Liver (tissue), 9 donors: ENCODE measurements around the gene DNAJC5. TPM values are rescaled to one million over a fixed set of nuclear protein-coding genes. Genes with fewer than 3 reads are reported as not detected.
A peak's percentile ranks its signal among the peaks of the same experiment; 100 is the strongest.
"Not testable (repeated sequence)": the region's sequence is repeated elsewhere in the genome, so short reads cannot be mapped to it uniquely, and the experiment has no call there.

Experiments used
- DNase-seq: peaks from one replicate; pipeline ENCODE4 v3.0.0-alpha.2; 2017; ENCODE audit warnings: low spot score
- H3K27ac ChIP-seq, 2 donors: one replicate each; pipeline ENCODE4 v1.7.0; 2013; ENCODE audit warnings: inconsistent platforms in 2 of 2, low read length in 2 of 2, control low read depth in 1 of 2, low read depth in 1 of 2, mild to moderate bottlenecking in 1 of 2
- H3K27me3 ChIP-seq, 4 donors: one replicate each; pipeline versions ENCODE4 v1.6.1 to v1.7.0; 2013; ENCODE audit warnings: low read length in 3 of 4, inconsistent platforms in 1 of 4, mild to moderate bottlenecking in 1 of 4, moderate library complexity in 1 of 4; ENCODE audit not compliant: control insufficient read depth in 4 of 4, insufficient read depth in 4 of 4
- H3K36me3 ChIP-seq, 4 donors: one replicate each; pipeline versions ENCODE4 v1.6.1 to v1.7.0; 2013; ENCODE audit warnings: low read length in 3 of 4, mild to moderate bottlenecking in 3 of 4, low read depth in 1 of 4, moderate library complexity in 1 of 4; ENCODE audit not compliant: control insufficient read depth in 4 of 4, insufficient read depth in 3 of 4
- H3K4me1 ChIP-seq, 4 donors: one replicate each; pipeline versions ENCODE4 v1.6.1 to v1.7.0; 2013; ENCODE audit warnings: low read length in 3 of 4, mild to moderate bottlenecking in 3 of 4, moderate library complexity in 1 of 4; ENCODE audit not compliant: control insufficient read depth in 4 of 4, insufficient read depth in 4 of 4
- H3K4me3 ChIP-seq, 3 donors: one replicate each; pipeline versions ENCODE4 v1.6.1 to v1.7.0; 2013; ENCODE audit warnings: low read length in 3 of 3, control low read depth in 1 of 3, low read depth in 1 of 3, mild to moderate bottlenecking in 1 of 3
- H3K9ac ChIP-seq, 2 donors: one replicate each; pipeline ENCODE4 v1.7.0; 2013; ENCODE audit warnings: low read length in 2 of 2, mild to moderate bottlenecking in 2 of 2, moderate library complexity in 2 of 2, control low read depth in 1 of 2, low read depth in 1 of 2
- H3K9me3 ChIP-seq, 4 donors: one replicate each; pipeline versions ENCODE4 v1.6.1 to v1.7.0; 2013; ENCODE audit warnings: low read length in 3 of 4; ENCODE audit not compliant: control insufficient read depth in 4 of 4
- ATF3 ChIP-seq: IDR thresholded peaks from 2 replicates; pipeline ENCODE4 v1.6.1; 2016; ENCODE audit warnings: antibody characterized with exemption
- CTCF ChIP-seq: fragments of 150-350 bp; IDR thresholded peaks from 2 replicates; pipeline ENCODE4 v1.5.1; 2017; ENCODE audit warnings: improper control_type of control experiment, low read depth, low read length; ENCODE audit not compliant: missing input control
- EGR1 ChIP-seq, 2 donors: IDR thresholded peaks; 2 replicates each; pipeline ENCODE4 v1.6.1; 2016 to 2018; ENCODE audit warnings: antibody characterized with exemption in 2 of 2, low read depth in 2 of 2
- FOXA1 ChIP-seq: IDR thresholded peaks from 2 replicates; pipeline ENCODE4 v1.6.1; 2016; ENCODE audit warnings: antibody characterized with exemption
- FOXA2 ChIP-seq: IDR thresholded peaks from 2 replicates; pipeline ENCODE4 v1.6.1; 2016; ENCODE audit warnings: antibody characterized with exemption
- GABPA ChIP-seq, 2 donors: IDR thresholded peaks in 1 of 2; conservative IDR thresholded peaks in 1 of 2; 2 replicates each; pipeline ENCODE4 v1.6.1; 2016; ENCODE audit warnings: antibody characterized with exemption in 2 of 2, mild to moderate bottlenecking in 1 of 2, moderate library complexity in 1 of 2
- HNF4A ChIP-seq, 2 donors: conservative IDR thresholded peaks; 2 replicates each; pipeline ENCODE4 v1.6.1; 2016; ENCODE audit warnings: antibody characterized with exemption in 2 of 2, mild to moderate bottlenecking in 2 of 2
- HNF4G ChIP-seq: IDR thresholded peaks from 2 replicates; pipeline ENCODE4 v1.6.1; 2016; ENCODE audit warnings: antibody characterized with exemption
- NR2F2 ChIP-seq: IDR thresholded peaks from 2 replicates; pipeline ENCODE4 v1.6.1; 2016; ENCODE audit warnings: antibody characterized with exemption
- RAD21 ChIP-seq, 2 donors: IDR thresholded peaks; 2 replicates each; pipeline ENCODE4 v1.6.1; 2016; ENCODE audit warnings: antibody characterized with exemption in 2 of 2, mild to moderate bottlenecking in 2 of 2
- RXRA ChIP-seq, 2 donors: IDR thresholded peaks; 2 replicates each; pipeline ENCODE4 v1.6.1; 2017 to 2018; ENCODE audit warnings: antibody characterized with exemption in 2 of 2, mild to moderate bottlenecking in 1 of 2
- SP1 ChIP-seq: IDR thresholded peaks from 2 replicates; pipeline ENCODE4 v1.6.1; 2018; ENCODE audit warnings: antibody characterized with exemption, mild to moderate bottlenecking
- TAF1 ChIP-seq: conservative IDR thresholded peaks from 2 replicates; pipeline ENCODE4 v1.6.1; 2016; ENCODE audit warnings: antibody characterized with exemption, mild to moderate bottlenecking
- YY1 ChIP-seq: IDR thresholded peaks from 2 replicates; pipeline ENCODE4 v1.6.1; 2016; ENCODE audit warnings: antibody characterized with exemption, mild to moderate bottlenecking
- WGBS: extraction: QIAGEN DNeasy Blood & Tissue Kit; methylation state at CpG from one replicate; pipeline ENCODE4 v1.1.7; 2013; 5-methylcytosine and 5-hydroxymethylcytosine counted together
- polyA plus RNA-seq, 2 donors: library from polyadenylated mRNA; stranded (reverse) in 1 of 2; unstranded in 1 of 2; fragments of 200-250 nt in 1 of 2; fragments of >200 nt in 1 of 2; fragmentation: Nextera tagmentation in 1 of 2; extraction: Ambion mirVana in 1 of 2; gene quantifications; one replicate each; pipeline versions ENCODE4 v1.2.1 to v1.2.3, GENCODE V29; 2013 to 2015
- total RNA-seq, 2 donors: library from RNA; depleted of rRNA; stranded (reverse); fragments of >200 nt; gene quantifications; one replicate each; pipeline ENCODE4 v1.2.3, GENCODE V29; 2014
- TF ChIP-seq, protein P1 (sequence below): IDR thresholded peaks from 2 replicates; pipeline ENCODE4 v1.6.1; 2016; ENCODE audit warnings: antibody characterized with exemption, mild to moderate bottlenecking
- TF ChIP-seq, protein P2 (sequence below): IDR thresholded peaks from 2 replicates; pipeline ENCODE4 v1.6.1; 2016; ENCODE audit warnings: antibody characterized with exemption
- TF ChIP-seq, protein P3 (sequence below): IDR thresholded peaks from 2 replicates; pipeline ENCODE4 v1.6.1; 2016; ENCODE audit warnings: antibody characterized with exemption
- donor health status: healthy.
- donor health status: healthy.
- donor health status: healthy.
- donor health status: healthy.
- donor health status: healthy.

The DNAJC5 gene
- total and polyA plus RNA-seq, 4 donors, result 8.2 to 28.6 (median 18.7) TPM

GRCh38 chr20:63853733-63854068 is 41.2 kb upstream of the DNAJC5 start:
- 57% methylated on average over 4 of the region's 4 CpGs for WGBS
- H3K27ac ChIP-seq, result peak overlapping the region in 1 of 2 donors; percentile 35
- H3K27me3 ChIP-seq, H3K4me3 ChIP-seq, DNase-seq, H3K9me3 ChIP-seq, H3K36me3 ChIP-seq, H3K4me1 ChIP-seq, H3K9ac ChIP-seq: not testable (repeated sequence)

- no peak for DNase-seq
- Histone ChIP-seq H3K27ac (peak overlapping the region; percentile 35 to 67), H3K36me3 (no peaks in the 10 kb centered on the region), H3K4me1 (peaks cover 2 to 8% (median 6%) of the 10 kb centered on the region in 4 donors), H3K4me3 (no peak overlapping the region), H3K9me3 (no peaks in the 10 kb centered on the region), H3K9ac (no peak overlapping the region), H3K27me3 (no peaks in the 10 kb centered on the region)
- no peak for TF ChIP-seq CTCF
- 53% methylated on average over 17 of the region's 17 CpGs for WGBS
Measured at GRCh38 chr20:63854069-63854765, 40.7 kb upstream of the DNAJC5 start.

DNA sequence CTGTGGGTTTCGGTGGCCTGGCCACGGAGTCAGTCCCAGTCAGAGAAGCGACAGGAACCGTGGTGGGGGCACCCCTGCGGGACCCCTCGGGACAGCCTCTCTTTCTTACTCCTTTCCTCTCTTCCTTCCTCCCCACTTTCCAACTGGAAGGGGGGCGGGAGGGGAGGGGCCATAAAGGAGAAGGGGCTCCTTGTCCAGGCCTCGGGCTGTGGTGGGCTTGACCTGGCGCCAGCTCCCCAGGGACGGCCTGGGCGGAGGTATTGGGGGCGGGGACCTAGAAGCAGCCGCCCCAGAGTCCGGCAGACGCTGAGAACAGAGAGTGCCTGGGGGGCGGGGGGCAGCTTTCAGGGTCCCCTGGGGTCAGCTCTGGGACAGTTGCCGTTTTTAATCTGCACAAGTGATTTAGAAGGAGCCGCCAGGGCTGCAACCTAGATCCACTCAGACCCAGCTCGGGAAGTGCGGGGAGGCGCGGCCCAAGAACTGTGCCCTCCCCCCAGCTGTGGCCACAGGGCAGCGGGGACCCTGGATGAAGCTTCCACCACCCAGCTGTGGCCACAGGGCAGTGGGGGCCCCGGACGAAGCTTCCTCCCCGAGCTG is 40.1 kb upstream of the DNAJC5 start:
- no peak for DNase-seq
- 20% methylated on average over 26 of the region's 26 CpGs for WGBS
- H3K9me3 ChIP-seq, result no peaks in the 10 kb centered on the region
- no peak overlapping the region for H3K4me3 ChIP-seq
- TF ChIP-seq FOXA2 (no peak), RXRA (IDR thresholded peaks at IDR 0.05) (no peak), RAD21 (IDR thresholded peaks at IDR 0.05) (no peak), YY1 (no peak), EGR1 (IDR thresholded peaks at IDR 0.05; ENCODE audit: low read depth in 2 of 2) (no peak), HNF4G (no peak), HNF4A (conservative IDR thresholded peaks at IDR 0.05) (no peak), FOXA1 (no peak), TAF1 (no peak), GABPA (IDR thresholded peaks at IDR 0.05 in 1 of 2, conservative IDR thresholded peaks at IDR 0.05 in 1 of 2) (no peak), ATF3 (no peak), SP1 (no peak), CTCF (no peak), NR2F2 (no peak)
- TF ChIP-seq, protein P1, sequence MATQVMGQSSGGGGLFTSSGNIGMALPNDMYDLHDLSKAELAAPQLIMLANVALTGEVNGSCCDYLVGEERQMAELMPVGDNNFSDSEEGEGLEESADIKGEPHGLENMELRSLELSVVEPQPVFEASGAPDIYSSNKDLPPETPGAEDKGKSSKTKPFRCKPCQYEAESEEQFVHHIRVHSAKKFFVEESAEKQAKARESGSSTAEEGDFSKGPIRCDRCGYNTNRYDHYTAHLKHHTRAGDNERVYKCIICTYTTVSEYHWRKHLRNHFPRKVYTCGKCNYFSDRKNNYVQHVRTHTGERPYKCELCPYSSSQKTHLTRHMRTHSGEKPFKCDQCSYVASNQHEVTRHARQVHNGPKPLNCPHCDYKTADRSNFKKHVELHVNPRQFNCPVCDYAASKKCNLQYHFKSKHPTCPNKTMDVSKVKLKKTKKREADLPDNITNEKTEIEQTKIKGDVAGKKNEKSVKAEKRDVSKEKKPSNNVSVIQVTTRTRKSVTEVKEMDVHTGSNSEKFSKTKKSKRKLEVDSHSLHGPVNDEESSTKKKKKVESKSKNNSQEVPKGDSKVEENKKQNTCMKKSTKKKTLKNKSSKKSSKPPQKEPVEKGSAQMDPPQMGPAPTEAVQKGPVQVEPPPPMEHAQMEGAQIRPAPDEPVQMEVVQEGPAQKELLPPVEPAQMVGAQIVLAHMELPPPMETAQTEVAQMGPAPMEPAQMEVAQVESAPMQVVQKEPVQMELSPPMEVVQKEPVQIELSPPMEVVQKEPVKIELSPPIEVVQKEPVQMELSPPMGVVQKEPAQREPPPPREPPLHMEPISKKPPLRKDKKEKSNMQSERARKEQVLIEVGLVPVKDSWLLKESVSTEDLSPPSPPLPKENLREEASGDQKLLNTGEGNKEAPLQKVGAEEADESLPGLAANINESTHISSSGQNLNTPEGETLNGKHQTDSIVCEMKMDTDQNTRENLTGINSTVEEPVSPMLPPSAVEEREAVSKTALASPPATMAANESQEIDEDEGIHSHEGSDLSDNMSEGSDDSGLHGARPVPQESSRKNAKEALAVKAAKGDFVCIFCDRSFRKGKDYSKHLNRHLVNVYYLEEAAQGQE, result no peak
- TF ChIP-seq, protein P2, sequence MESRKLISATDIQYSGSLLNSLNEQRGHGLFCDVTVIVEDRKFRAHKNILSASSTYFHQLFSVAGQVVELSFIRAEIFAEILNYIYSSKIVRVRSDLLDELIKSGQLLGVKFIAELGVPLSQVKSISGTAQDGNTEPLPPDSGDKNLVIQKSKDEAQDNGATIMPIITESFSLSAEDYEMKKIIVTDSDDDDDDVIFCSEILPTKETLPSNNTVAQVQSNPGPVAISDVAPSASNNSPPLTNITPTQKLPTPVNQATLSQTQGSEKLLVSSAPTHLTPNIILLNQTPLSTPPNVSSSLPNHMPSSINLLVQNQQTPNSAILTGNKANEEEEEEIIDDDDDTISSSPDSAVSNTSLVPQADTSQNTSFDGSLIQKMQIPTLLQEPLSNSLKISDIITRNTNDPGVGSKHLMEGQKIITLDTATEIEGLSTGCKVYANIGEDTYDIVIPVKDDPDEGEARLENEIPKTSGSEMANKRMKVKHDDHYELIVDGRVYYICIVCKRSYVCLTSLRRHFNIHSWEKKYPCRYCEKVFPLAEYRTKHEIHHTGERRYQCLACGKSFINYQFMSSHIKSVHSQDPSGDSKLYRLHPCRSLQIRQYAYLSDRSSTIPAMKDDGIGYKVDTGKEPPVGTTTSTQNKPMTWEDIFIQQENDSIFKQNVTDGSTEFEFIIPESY, result no peak
- TF ChIP-seq, protein P3, sequence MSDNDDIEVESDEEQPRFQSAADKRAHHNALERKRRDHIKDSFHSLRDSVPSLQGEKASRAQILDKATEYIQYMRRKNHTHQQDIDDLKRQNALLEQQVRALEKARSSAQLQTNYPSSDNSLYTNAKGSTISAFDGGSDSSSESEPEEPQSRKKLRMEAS, result no peak
- no peak overlapping the region for H3K9ac ChIP-seq
- no peaks in the 10 kb centered on the region for H3K27me3 ChIP-seq
- H3K36me3 ChIP-seq, result no peaks in the 10 kb centered on the region
- peak overlapping the region; percentile 25 to 35 for H3K27ac ChIP-seq
- peaks cover 2 to 11% (median 6%) of the 10 kb centered on the region in 4 donors for H3K4me1 ChIP-seq
